Epithelial cell of prostate (primary cell): Measurements from ENCODE around the gene ISL1.

Experiments used
- DNase-seq: peaks from one replicate; pipeline ENCODE4 v3.0.0-alpha.2; 2011; ENCODE audit warnings: low read depth, low spot score
- H3K27ac ChIP-seq: fragments of 450-650 bp; 2 replicates; pipeline ENCODE4 v1.5.1; 2017; ENCODE audit warnings: mild to moderate bottlenecking

ISL1 gene

GRCh38 chr5:51439232-51439631 lies 56.0 kb downstream of the ISL1 start:
- DNase-seq: no peak
- H3K27ac ChIP-seq: no peak overlapping the region
